Measurements from ENCODE around the gene CASKIN2.
A peak's percentile ranks its signal among the peaks of the same experiment; 100 is the strongest.

The CASKIN2 gene, protein sequence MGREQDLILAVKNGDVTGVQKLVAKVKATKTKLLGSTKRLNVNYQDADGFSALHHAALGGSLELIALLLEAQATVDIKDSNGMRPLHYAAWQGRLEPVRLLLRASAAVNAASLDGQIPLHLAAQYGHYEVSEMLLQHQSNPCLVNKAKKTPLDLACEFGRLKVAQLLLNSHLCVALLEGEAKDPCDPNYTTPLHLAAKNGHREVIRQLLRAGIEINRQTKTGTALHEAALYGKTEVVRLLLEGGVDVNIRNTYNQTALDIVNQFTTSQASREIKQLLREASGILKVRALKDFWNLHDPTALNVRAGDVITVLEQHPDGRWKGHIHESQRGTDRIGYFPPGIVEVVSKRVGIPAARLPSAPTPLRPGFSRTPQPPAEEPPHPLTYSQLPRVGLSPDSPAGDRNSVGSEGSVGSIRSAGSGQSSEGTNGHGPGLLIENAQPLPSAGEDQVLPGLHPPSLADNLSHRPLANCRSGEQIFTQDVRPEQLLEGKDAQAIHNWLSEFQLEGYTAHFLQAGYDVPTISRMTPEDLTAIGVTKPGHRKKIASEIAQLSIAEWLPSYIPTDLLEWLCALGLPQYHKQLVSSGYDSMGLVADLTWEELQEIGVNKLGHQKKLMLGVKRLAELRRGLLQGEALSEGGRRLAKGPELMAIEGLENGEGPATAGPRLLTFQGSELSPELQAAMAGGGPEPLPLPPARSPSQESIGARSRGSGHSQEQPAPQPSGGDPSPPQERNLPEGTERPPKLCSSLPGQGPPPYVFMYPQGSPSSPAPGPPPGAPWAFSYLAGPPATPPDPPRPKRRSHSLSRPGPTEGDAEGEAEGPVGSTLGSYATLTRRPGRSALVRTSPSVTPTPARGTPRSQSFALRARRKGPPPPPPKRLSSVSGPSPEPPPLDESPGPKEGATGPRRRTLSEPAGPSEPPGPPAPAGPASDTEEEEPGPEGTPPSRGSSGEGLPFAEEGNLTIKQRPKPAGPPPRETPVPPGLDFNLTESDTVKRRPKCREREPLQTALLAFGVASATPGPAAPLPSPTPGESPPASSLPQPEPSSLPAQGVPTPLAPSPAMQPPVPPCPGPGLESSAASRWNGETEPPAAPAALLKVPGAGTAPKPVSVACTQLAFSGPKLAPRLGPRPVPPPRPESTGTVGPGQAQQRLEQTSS (N-terminal part only)

DNA sequence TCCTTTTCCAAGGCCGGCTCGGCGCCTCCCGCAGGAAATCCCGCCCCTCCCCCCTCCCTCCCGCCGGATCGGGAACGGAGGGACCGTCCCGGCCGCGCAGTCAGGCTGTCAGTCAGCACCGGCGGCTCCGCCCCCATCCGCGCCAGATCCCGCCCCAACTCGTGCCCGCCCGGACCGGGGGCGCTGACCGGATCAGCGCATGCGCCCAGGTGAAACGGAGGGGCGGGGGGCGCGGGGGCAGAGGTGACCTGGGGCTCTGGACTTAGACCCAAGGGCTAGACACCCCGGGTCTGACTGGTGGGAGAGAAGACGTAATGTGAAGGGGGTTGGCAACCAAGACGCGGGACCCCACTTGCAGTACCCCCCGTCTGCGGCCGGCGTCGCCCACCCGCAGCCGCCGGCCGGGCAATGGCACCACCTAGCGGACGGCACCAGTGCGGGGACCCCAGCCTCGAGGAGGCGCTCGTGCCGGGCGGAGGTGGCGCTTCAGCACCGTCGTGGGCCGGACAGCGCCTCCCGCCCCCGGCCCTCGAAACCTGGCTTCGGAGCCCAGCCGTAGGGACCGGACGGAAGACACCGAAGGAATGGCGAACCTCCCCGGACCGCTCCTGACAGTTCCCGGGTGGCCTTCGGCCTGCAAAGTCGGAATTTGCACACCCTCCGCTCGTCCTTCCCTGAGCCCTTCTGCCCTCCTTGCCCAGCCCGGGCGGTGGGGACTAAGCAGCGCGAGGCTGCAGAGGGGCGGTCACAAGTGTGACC is at the start of gene CASKIN2:
Gene CASKIN2, minus strand, starts transcription at position 42 of the 759 bp plus-strand sequence. CDS start 1,733 bp downstream, outside the sequence.
- peak; percentile 80 to 82 for DNase-seq (ENCODE audit: low read depth in 2 of 2)

DNA sequence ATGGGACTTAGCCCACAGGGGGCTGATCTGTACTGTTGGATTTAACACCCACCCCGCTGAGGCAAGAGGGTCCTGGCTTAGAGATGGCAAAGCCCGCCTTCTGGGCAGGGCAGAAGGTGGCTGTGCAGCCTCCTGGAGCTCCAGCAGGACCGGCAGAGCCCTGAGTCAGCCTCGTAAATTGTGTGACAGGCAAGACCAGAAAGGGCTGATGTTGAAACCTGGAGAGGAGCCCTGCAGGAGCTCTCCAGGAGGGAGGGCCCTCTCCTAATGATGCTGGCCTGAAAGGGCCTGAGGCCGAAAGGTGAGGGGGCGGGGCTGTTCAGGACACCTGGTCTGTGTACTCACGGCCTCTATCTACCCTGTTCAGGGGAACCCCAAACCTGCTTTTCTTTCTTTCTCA is 49.7 kb upstream of the CASKIN2 start:
- DNase-seq (ENCODE audit: low read depth in 2 of 2) = no peak

DNA sequence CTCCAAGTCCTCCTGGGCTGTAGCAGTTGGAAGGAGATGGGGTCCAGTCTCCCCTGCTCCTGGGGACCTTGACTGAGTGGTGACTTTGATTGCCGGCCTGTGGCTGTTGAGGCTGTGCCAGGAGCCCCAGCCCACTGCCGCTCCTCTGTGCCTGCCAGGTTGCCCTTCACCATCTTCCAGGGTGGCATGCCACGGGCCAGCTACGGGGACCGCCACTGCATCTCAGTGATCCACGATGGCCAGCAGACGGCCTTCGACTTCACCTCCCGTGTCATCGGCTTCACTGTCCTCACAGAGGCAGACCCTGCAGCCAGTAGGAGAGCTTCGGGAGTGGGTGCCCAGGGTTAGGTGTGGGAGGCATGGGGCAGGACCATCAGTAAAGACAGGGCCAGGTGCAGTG is 48.9 kb upstream of the CASKIN2 start:
- DNase-seq (ENCODE audit: low read depth in 2 of 2) = no peak

DNA sequence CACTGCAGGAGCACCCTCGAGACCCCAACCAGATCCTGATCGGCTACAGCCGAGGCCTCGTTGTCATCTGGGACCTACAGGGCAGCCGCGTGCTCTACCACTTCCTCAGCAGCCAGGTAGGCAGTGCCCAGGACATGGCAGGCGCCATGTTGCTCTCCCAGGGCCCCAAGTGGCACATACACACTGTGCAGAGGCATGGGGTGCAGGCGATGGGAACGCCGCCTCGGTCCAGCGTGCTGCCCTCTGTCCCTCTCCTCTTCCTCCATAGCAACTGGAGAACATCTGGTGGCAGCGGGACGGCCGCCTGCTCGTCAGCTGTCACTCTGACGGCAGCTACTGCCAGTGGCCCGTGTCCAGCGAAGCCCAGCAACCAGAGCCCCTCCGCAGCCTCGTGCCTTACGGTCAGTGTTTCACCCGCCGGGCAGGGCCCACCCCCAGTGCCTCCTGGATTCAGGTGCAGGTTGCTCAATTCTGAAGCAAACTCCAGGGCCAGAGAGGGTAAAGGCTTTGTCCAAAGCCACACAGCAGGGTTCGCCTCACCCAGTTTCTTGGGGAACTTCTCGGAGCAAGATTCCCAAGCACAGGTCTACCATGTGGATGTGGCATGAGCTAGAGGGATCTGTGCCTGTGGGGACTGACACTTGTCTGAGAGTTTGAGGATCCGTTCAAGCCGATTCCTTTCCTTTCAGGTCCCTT is 47.9 kb upstream of the CASKIN2 start:
- no peak for DNase-seq (ENCODE audit: low read depth in 2 of 2)

DNA sequence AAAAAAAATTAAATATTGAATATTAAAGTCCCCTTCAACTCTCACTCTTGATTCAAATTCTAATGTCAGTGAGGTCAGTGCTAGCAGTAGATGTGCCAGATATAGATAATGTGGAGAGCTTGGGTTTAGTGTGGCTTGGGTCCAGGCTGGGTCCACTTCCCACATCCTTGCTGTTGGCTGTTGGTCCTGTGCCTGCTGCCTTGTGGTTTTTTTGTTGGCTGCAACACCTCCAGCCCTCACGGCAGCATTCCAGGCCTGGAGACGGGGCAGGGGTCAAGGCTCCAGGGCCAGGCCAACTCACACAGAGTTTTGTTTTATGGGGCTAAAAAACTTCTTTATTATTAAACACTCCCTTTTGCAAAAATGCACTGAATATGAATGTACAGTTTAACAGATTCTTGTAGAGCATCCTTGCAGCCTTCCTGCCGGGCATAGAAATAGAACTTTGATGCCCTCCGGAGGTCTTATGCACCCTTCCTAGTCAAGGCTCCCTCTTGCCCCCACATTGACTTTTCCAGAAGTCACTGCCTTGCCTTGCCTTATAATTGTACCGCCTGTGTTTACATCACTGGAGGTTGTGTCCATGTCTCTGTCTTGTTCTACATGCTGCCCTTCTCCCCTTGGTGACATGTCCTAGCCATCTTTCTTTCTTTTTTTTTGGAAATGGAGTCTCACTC is 46.7 kb upstream of the CASKIN2 start:
- no peak for DNase-seq (ENCODE audit: low read depth in 2 of 2)

DNA sequence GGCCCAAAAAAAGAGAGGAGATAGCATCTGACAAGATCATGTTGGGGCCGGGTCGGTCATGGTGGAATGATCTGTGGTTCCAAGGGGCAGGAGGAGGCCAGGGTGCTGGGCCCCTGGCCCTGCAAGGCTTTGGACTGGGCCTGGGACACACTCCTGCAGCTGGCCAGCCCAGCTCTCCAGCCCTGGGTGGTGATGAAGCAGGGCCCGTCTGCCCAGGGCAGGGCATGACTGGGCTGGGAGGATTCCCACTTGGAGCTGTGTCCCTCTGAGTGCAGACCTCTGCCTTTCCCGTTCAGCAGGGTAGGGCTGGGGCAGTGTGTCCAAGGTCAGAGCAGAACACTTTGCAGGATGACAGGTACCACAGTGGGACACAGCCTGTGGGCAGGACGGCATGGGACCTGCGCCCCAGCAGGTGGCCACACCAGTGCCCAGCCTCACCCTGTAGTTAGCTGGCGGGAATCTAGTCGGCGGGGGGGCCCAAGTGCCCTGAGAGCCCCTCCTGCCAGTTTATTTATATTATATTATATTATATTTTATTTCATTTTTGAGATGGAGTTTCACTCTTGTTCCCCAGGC is 44.7 kb upstream of the CASKIN2 start:
- DNase-seq (ENCODE audit: low read depth in 2 of 2) = no peak

DNA sequence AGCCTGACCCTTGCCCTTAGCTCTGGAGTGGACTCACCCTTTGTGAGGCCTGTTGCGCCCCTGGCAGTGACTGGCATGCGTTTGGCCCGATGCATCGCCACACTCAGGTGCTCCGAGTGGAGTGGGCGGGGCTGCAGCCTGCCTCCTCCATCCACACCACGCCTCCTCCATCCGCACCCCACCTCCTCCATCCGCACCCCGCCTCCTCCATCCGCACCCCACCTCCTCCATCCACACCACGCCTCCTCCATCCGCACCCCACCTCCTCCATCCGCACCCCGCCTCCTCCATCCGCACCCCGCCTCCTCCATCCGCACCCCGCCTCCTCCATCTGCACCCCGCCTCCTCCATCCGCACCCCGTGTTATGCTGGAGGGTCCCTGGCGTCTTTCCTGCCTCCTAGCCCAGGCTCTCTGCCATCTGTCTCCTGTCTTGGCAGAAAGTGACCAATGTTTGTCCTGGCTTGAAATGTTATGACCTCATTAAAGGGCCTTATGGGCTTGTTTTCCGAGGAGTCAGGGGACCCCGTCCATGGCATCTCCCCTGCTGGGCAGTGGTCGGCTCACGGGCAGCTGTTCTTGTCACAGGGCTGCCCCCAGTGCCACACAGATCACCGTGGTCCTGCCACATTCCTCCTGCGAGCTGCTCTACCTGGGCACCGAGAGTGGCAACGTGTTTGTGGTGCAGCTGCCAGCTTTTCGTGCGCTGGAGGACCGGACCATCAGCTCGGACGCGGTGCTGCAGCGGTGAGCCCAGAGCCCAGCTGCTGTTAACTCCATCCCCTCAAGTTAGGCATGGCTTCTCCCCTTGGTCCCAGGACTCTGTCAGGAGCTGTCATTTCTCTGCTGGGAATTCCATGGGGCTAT is 43.6 kb upstream of the CASKIN2 start:
- DNase-seq (ENCODE audit: low read depth in 2 of 2) = no peak

DNA sequence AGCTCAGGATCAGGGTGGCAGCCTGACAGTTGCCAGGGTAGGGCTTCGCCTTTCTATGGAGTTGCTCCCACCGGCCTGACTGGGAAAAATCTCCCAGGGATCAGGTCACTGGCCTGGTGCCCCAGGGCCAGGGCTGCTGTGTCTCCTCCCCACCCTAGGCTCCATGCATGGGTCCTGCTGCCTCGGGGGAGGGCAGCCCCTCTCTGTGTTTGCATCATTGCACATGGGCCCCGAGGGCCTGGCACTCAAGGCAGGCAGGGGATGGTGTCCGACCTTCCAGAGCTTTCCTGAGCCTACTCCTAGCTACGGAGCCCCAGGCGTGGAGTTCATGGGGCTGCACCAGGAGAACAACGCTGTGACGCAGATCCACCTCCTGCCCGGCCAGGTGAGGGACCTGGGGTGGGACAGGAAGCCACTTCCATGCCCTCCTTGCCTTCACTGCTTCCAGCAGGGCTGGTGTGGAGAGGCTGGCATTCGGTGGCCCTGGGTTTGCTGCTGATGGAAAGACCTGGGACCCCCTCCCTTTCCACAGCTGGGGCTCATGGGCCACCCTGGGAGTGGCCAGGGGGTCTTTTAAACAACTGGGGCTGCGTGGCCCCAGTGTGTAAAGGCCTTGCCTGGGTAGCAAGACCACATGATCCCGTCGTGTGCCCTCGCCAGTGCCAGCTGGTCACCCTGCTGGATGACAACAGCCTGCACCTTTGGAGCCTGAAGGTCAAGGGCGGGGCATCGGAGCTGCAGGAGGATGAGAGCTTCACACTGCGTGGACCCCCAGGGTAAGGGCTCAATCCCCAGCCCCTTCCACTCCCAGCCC is 42.7 kb upstream of the CASKIN2 start:
- no peak for DNase-seq (ENCODE audit: low read depth in 2 of 2)

DNA sequence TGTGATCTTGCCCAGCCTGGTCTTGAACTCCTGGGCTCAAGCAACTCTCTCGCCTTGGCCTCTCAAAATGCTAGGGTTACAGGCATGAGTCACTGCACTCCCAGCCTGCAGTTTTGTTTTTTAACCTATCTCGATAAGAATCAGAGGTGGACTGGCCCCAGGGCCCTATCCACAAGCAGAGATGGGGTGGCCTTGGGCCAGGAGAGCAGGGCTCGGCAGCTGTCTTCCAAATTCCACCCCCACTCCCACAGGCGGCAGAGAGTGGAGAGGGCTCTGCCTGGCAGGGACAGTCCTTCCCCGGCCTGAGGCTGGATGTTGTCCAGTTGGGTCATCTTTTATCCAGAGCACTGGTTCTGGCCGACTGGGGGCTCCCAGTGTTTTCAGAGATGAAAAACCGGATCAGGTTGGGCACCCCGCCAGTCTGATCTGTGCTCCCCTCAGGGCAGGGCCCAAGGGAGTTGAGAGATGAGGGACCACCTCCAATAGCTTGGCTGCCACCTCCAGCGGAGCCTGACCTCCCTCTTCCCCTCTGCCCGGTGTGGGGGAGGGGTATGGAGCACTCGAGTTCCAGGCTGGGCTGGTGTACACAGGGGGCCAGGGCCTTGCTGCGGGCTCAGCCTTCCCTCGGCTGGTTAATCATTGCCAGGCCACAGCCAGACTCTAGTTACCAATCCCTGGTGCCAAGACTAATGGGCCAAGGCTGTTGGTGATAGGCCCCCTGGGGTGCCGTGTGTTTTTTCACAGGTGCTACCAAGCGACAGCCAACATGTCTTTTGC is 41.9 kb upstream of the CASKIN2 start:
- no peak for DNase-seq (ENCODE audit: low read depth in 2 of 2)

DNA sequence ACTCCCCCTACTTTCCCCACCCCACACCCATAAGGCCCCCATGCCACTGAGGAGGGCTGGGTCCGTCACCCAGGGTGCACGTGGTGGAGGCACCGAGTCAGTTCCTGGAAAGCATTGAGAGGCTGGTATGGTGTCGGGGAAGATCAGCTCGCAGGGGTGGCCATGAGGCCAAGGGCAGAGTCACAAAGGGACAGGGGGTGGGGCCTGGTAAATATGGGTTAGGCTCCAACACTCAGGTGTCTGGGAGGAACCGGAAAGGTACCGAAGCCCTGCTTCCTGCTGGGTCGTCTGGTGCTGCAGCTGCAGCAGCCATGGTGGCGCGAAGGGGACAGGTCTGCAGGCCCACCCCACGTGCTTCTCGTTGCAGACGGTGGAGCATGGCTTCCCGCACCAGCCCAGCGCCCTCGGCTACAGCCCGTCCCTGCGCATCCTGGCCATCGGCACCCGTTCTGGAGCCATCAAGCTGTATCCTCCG is 40.4 kb upstream of the CASKIN2 start:
- DNase-seq (ENCODE audit: low read depth in 2 of 2) = no peak

DNA sequence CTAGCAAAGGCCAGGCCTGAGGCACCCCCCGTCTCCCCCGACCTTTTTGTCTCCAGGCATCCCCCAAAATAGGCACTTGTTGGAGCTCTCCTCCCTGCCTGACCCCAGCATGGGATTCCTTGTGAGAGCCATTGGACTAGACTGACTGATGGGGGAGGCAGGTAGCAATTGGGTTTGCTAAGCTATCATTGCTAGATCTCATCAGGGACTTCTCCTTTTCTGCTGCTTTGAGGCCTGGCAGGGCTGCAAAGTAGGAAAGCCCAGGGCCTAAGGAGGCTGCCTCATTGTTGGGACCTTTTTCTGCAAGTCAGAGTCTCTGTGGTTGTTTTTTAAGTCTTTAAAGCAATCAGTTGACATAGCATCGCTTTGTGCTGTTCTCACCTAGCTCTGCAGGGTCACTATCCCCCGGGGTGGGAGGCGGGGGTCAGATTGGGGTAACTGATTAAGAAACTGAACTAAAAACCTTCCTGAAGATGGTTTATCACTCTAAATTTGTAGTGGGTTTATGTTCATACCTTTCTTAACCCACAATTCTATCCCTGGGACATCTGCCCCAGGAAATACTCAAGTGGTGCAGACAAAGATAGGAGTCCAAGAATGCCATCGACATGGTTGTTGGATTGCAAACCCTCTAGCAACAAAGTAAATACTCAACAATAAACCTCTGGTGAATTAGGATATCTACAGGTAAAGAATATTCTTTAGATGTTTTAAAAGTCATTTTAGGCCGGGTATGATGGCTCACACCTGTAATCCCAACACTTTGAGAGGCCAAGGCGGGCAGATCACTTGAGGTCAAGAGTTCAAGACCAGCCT is 38.2 kb upstream of the CASKIN2 start:
- DNase-seq (ENCODE audit: low read depth in 2 of 2) = no peak

DNA sequence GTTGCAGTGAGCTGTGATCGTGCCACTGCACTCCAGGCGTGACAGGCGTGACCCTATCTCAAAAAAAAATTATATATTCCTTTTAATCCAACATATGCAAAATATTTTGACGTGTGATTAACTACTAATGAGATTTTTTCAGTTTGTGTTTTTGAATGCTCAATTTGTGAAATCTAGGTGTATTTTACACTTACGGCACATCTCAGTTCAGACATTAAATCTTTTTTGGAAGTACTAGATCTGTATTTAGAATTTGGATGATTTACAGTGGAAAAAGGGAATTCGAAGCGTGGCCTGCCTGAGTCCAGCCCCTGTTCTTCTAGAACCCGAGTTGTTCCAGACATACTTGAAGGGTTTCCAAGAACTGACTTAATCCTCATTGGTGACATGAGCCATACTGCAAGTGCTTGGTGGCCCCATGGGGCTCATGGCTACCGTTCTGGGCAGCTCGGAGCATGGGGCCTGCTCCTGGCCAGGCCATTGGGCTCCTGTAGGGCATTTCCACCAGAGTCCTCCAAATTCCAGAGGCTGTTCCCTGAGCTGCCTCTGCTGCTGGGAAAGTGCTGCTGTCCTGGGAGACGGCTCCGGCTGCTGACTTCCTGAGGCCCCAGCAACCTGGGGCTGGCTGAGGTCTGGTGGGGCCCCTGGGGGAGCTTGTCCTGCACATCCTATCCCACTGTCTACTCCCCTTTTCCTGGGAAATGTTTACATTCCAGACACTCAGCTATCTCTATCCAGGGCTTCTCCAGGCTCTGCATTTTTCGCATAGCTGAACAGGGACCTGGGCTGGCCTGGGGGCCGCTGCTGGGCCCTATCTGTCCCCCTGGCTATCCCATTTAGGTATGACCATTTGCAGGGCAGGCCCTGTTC is 37.3 kb upstream of the CASKIN2 start:
- DNase-seq (ENCODE audit: low read depth in 2 of 2) = peak; percentile 17 to 29

DNA sequence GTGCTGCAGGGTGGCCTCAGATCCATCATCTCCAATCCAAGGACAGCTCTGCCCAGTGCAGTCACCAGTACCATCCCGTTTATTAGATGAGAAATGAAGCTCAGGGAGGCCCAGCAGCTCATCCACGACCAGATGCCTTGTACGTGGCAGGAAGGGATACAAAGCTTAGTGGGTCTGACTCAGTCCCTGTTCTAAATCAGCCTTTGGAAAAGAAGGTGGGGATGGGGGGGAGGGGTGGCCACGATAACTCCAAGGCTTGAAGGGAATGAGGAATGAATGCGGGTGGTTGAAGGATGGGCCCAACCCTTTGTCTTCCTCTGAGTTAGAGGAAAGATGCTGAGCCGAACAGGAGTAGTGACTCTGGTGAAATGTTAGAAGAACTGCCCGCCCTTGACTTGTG is 35.9 kb upstream of the CASKIN2 start:
- no peak for DNase-seq (ENCODE audit: low read depth in 2 of 2)

DNA sequence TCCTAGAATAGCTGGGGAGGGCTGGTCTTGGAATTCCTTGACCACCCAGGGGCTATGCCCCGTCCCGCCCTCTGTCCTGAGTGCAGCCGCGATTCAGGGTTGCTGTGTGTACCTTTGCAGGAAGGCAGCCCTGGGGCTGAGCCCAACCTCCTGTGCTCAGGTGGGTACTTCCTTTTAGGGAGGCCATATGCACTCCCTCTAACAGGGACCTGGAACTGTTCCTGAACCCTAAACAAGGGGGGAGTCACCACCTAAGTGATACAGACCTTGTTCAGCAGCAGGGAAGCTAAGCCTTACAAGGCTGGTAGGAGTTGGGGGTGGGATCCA is 34.8 kb upstream of the CASKIN2 start:
- no peak for DNase-seq (ENCODE audit: low read depth in 2 of 2)
